ENCODE results near the gene LRRC4C.

GRCh38 chr11:41031551-41032060 lies 427.8 kb downstream of the LRRC4C start:
- no peak for TF ChIP-seq CTCF (IDR thresholded peaks at IDR 0.05)
- no peak for TF ChIP-seq ZFX (IDR thresholded peaks at IDR 0.05; ENCODE audit: borderline replicate concordance)

Measured in 22Rv1 (cell line).